ENCODE data around the gene CDK11B.

- TF ChIP-seq CTCF (IDR thresholded peaks at IDR 0.05; ENCODE audit: low read depth, low read length, poor library complexity, severe bottlenecking), result no peak
- TF ChIP-seq EZH2phosphoT487 (IDR thresholded peaks at IDR 0.05; ENCODE audit: borderline replicate concordance, low read length), result no peak
Measured at GRCh38 chr1:1625824-1626206, 33.0 kb downstream of the CDK11B start.

All from DOHH2 (cell line).